BLaER1 (cell line): ENCODE measurements around the gene VIPR2.

Source experiments
- H3K27ac ChIP-seq: shearing (Covaris generic); formaldehyde crosslinking; 2 replicates; pipeline ENCODE4 v1.8.1; 2022
- H3K27me3 ChIP-seq: shearing (Covaris generic); formaldehyde crosslinking; 2 replicates; pipeline ENCODE4 v1.8.1; 2022
- H3K36me3 ChIP-seq: shearing (Covaris generic); formaldehyde crosslinking; 2 replicates; pipeline ENCODE4 v1.8.1; 2022
- H3K4me1 ChIP-seq: shearing (Covaris generic); formaldehyde crosslinking; 2 replicates; pipeline ENCODE4 v1.8.1; 2022
- H3K4me2 ChIP-seq: shearing (Covaris generic); formaldehyde crosslinking; 2 replicates; pipeline ENCODE4 v1.8.1; 2022
- H3K4me3 ChIP-seq: shearing (Covaris generic); formaldehyde crosslinking; 2 replicates; pipeline ENCODE4 v1.8.1; 2022
- H3K9ac ChIP-seq: shearing (Covaris generic); formaldehyde crosslinking; 2 replicates; pipeline ENCODE4 v1.8.1; 2022
- H3K9me3 ChIP-seq: shearing (Covaris generic); formaldehyde crosslinking; 2 replicates; pipeline ENCODE4 v1.8.1; 2022
- H4K20me1 ChIP-seq: shearing (Covaris generic); formaldehyde crosslinking; 2 replicates; pipeline ENCODE4 v1.8.1; 2022
- Cebpa-rat ChIP-seq: shearing (Covaris generic); IDR thresholded peaks from 2 replicates; pipeline ENCODE4 v1.8.1; 2022

VIPR2 gene

GRCh38 chr7:159158125-159158887 is 13.6 kb upstream of the VIPR2 start:
- H3K4me3 ChIP-seq = no peak overlapping the region
- no peaks in the 10 kb centered on the region for H3K36me3 ChIP-seq
- no peak overlapping the region for H3K27ac ChIP-seq
- H4K20me1 ChIP-seq = no peaks in the 10 kb centered on the region
- no peaks in the 10 kb centered on the region for H3K9me3 ChIP-seq
- H3K4me1 ChIP-seq = peaks cover 41% of the 10 kb centered on the region
- no peaks in the 10 kb centered on the region for H3K27me3 ChIP-seq
- no peak for TF ChIP-seq Cebpa-rat
- peak overlapping the region; percentile 73 for H3K4me2 ChIP-seq
- no peak overlapping the region for H3K9ac ChIP-seq

GRCh38 chr7:159157714-159158113 is 13.0 kb upstream of the VIPR2 start:
- Histone ChIP-seq H3K4me2 (no peak overlapping the region), H3K4me3 (no peak overlapping the region), H3K9me3 (no peaks in the 10 kb centered on the region), H3K27me3 (no peaks in the 10 kb centered on the region), H4K20me1 (no peaks in the 10 kb centered on the region), H3K9ac (no peak overlapping the region), H3K27ac (no peak overlapping the region), H3K36me3 (no peaks in the 10 kb centered on the region), H3K4me1 (peaks cover 47% of the 10 kb centered on the region)
- no peak for TF ChIP-seq Cebpa-rat

- H3K27ac ChIP-seq = no peak overlapping the region
- H3K9ac ChIP-seq = no peak overlapping the region
- no peak overlapping the region for H3K4me3 ChIP-seq
- H3K9me3 ChIP-seq = no peaks in the 10 kb centered on the region
- H3K36me3 ChIP-seq = no peaks in the 10 kb centered on the region
- TF ChIP-seq Cebpa-rat = no peak
- no peaks in the 10 kb centered on the region for H3K27me3 ChIP-seq
- H4K20me1 ChIP-seq = no peaks in the 10 kb centered on the region
- peaks cover 43% of the 10 kb centered on the region for H3K4me1 ChIP-seq
- no peak overlapping the region for H3K4me2 ChIP-seq
Measured at GRCh38 chr7:159156436-159157245, 12.0 kb upstream of the VIPR2 start.

GRCh38 chr7:159155410-159155809 is 10.7 kb upstream of the VIPR2 start:
- Histone ChIP-seq H3K4me1 (peaks cover 37% of the 10 kb centered on the region), H4K20me1 (no peaks in the 10 kb centered on the region), H3K9ac (no peak overlapping the region), H3K27me3 (no peaks in the 10 kb centered on the region), H3K4me2 (no peak overlapping the region), H3K27ac (no peak overlapping the region), H3K9me3 (no peaks in the 10 kb centered on the region), H3K4me3 (no peak overlapping the region), H3K36me3 (no peaks in the 10 kb centered on the region)
- TF ChIP-seq Cebpa-rat = no peak

GRCh38 chr7:159154243-159154642 is 9.6 kb upstream of the VIPR2 start:
- H3K27me3 ChIP-seq = no peaks in the 10 kb centered on the region
- H3K4me1 ChIP-seq = peaks cover 39% of the 10 kb centered on the region
- H3K36me3 ChIP-seq = no peaks in the 10 kb centered on the region

GRCh38 chr7:159153511-159153910 is 8.8 kb upstream of the VIPR2 start:
- no peak overlapping the region for H3K9ac ChIP-seq
- no peaks in the 10 kb centered on the region for H3K9me3 ChIP-seq
- no peaks in the 10 kb centered on the region for H3K27me3 ChIP-seq
- peak overlapping the region; percentile 88 for H3K4me2 ChIP-seq
- H3K4me3 ChIP-seq = no peak overlapping the region
- H4K20me1 ChIP-seq = no peaks in the 10 kb centered on the region
- no peak for TF ChIP-seq Cebpa-rat
- no peak overlapping the region for H3K27ac ChIP-seq
- no peaks in the 10 kb centered on the region for H3K36me3 ChIP-seq
- peaks cover 32% of the 10 kb centered on the region for H3K4me1 ChIP-seq

More at GRCh38 chr7:159154243-159154642, 9.6 kb upstream of the VIPR2 start:
- no peak overlapping the region for H3K4me3 ChIP-seq
- H3K27ac ChIP-seq = no peak overlapping the region
- no peak overlapping the region for H3K4me2 ChIP-seq
- TF ChIP-seq Cebpa-rat = no peak
- no peaks in the 10 kb centered on the region for H3K9me3 ChIP-seq
- no peaks in the 10 kb centered on the region for H4K20me1 ChIP-seq
- H3K9ac ChIP-seq = no peak overlapping the region

- Histone ChIP-seq H4K20me1 (no peaks in the 10 kb centered on the region), H3K36me3 (no peaks in the 10 kb centered on the region), H3K27me3 (no peaks in the 10 kb centered on the region), H3K4me3 (no peak overlapping the region), H3K9ac (no peak overlapping the region), H3K4me2 (peak overlapping the region; percentile 88), H3K27ac (no peak overlapping the region), H3K4me1 (peaks cover 28% of the 10 kb centered on the region), H3K9me3 (no peaks in the 10 kb centered on the region)
- TF ChIP-seq Cebpa-rat = no peak
Measured at GRCh38 chr7:159152816-159153215, 8.1 kb upstream of the VIPR2 start.

GRCh38 chr7:159151231-159151630 is 6.6 kb upstream of the VIPR2 start:
- Histone ChIP-seq H3K36me3 (no peaks in the 10 kb centered on the region), H3K4me3 (no peak overlapping the region), H3K27me3 (peaks cover 6% of the 10 kb centered on the region; the same call in 1 of the 2 replicates), H3K4me1 (peaks cover 28% of the 10 kb centered on the region), H3K9me3 (no peaks in the 10 kb centered on the region), H3K4me2 (no peak overlapping the region), H3K27ac (no peak overlapping the region), H3K9ac (no peak overlapping the region), H4K20me1 (no peaks in the 10 kb centered on the region)
- no peak for TF ChIP-seq Cebpa-rat

GRCh38 chr7:159149488-159149887 is 4.8 kb upstream of the VIPR2 start:
- Histone ChIP-seq H3K27me3 (peaks cover 23% of the 10 kb centered on the region), H3K9me3 (peaks cover 10% of the 10 kb centered on the region), H3K4me1 (peaks cover 30% of the 10 kb centered on the region), H4K20me1 (peaks cover 6% of the 10 kb centered on the region), H3K36me3 (no peaks in the 10 kb centered on the region), H3K4me2 (peak overlapping the region; percentile 56), H3K4me3 (no peak overlapping the region), H3K9ac (no peak overlapping the region), H3K27ac (no peak overlapping the region)
- no peak for TF ChIP-seq Cebpa-rat
